Measurements from ENCODE around the gene HOXA1.

DNA sequence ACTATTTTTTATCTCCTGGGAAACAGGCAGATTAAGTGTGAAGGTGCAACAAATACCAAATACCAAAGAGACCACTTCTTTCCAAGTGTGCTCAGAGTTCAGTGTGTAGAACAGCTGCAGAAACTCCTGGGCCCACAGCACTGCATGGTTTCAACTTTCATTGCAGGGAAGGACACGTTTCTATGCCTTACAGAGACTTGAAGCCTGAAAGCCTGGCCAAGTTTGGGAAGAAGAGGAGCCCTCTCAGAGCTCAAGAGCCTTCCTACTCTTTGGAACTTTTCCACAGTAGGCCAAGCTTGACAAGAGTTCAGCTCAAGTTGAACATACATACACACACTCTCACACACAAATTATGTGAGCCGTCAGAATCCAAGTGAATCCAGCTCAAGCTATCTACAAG, 32.2 kb upstream of the HOXA1 start:
- TF ChIP-seq, protein P1, sequence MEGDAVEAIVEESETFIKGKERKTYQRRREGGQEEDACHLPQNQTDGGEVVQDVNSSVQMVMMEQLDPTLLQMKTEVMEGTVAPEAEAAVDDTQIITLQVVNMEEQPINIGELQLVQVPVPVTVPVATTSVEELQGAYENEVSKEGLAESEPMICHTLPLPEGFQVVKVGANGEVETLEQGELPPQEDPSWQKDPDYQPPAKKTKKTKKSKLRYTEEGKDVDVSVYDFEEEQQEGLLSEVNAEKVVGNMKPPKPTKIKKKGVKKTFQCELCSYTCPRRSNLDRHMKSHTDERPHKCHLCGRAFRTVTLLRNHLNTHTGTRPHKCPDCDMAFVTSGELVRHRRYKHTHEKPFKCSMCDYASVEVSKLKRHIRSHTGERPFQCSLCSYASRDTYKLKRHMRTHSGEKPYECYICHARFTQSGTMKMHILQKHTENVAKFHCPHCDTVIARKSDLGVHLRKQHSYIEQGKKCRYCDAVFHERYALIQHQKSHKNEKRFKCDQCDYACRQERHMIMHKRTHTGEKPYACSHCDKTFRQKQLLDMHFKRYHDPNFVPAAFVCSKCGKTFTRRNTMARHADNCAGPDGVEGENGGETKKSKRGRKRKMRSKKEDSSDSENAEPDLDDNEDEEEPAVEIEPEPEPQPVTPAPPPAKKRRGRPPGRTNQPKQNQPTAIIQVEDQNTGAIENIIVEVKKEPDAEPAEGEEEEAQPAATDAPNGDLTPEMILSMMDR (IDR thresholded peaks at IDR 0.05): no peak
- TF ChIP-seq POLR2A (IDR thresholded peaks at IDR 0.05): no peak

Data from thyroid gland (tissue), 4 donors.